ENCODE results near the gene CFAP74.

Gene CFAP74

GRCh38 chr1:1925437-1926345, 77.9 kb downstream of the CFAP74 start:
- no peak for DNase-seq

- no peak for DNase-seq
Observed at GRCh38 chr1:1924849-1925248, 78.7 kb downstream of the CFAP74 start.

GRCh38 chr1:1924386-1924785, 79.2 kb downstream of the CFAP74 start:
- no peak for DNase-seq

- peak in 1 of 5 donors; percentile 6 for DNase-seq
Observed at GRCh38 chr1:1922956-1923833, 80.4 kb downstream of the CFAP74 start.

- peak in 1 of 5 donors; percentile 5 for DNase-seq
Observed at GRCh38 chr1:1922702-1922955, 81.0 kb downstream of the CFAP74 start.

DNA sequence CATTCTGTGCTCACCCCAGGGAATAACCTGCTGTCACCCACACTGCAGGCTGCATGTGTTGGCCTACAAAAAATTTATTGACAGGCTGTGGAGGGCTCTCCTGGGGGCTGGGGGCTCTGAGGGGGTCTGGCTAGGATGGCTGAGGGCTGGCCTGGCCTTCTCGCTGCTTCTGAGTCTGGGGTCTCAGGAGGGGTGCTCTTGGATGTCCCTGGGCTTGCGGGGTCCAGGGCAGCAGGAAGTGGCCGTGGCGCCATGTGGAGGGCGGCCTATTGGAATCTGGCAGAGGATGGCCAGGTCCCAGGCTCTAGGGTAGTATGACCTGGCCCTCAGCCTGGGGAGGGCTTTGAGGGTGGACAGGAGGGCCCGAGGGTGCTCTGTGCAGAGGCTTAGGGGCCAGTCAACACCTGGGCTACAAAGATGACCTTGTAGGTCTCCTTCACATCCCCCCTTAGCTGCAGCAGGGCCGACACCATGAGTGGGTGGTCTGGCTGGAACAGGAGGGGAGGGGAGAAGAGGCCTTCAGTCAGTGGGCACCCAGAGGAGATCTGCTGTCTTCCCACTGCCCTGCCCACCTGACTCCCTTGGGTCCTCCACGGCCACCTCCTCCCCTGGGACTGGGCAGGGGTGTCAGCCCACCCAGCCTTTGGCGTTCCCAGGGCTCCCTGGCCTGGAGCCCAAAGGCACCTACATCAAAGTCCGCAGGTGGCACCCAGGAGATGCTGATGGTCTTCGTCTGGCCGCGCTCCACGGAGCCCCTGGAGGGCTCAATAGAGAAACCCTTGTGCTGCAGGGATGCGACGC, 81.5 kb downstream of the CFAP74 start:
- DNase-seq, result peak in 1 of 5 donors; percentile 4

DNA sequence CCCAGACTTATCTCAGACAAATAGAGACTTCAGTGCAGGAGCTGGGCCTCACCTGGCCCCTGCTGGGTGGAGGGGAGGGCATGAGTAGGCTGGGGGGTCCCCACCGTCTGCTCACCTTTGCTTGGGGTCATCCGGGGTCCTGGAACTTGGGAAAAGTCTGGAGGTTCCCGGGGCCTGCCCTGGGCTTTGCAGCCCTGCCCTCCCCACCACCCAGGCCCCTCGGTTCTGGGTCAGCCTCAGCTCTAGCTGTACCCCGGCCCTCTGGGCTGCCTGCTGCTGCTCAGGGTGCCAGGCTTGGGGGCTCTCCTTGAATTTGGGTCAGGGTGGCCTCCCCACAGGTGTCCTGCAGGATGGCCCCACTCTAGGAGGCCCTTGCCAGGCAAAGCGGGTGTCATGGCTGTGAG, 82.1 kb downstream of the CFAP74 start:
- peak in 1 of 5 donors; percentile 5 for DNase-seq

DNA sequence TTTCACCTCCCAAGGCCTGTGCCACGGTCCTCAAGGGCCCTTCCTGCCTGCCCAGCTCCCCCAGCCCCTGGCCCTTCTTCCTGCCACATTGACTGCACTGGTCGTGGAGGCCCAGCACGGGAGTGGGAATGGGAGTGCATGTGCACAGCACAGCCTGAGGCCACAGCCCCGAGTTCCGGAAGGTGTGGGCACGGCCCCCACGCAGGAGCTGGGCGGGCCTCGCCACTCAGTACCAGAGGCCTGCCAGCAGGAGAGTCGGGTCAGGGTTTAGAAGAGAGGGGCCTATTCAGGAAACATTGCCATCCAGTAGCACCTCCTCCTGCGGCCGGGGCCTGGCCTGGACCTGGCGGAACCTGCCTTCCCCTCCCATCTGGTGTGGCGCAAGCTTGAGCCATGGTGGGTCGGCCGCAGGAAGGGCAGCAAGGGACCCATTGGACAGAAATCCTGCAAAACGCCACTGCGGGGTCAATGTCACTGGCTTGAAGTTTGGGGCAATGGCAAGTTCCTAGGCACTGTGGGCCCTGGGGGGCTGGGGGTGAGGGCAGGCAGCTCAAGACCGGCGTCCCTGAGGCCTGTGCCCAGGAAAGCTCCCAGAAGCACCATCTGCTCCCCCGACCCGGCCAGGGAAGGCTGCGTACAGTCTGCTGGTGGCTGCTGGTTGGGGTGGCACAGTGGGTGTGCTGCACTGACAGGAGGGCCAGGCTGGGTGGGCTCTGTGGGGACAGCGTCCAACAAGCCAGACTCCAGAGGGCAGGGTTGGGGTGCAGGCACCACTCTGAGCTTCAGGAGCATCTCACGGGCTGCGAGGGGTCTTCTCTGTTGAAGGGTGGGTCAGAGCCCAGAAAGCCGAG, 82.8 kb downstream of the CFAP74 start:
- peak in 1 of 5 donors; percentile 8 for DNase-seq

- DNase-seq, result peak in 1 of 5 donors; percentile 5
Observed at GRCh38 chr1:1920057-1920607, 83.5 kb downstream of the CFAP74 start.

DNA sequence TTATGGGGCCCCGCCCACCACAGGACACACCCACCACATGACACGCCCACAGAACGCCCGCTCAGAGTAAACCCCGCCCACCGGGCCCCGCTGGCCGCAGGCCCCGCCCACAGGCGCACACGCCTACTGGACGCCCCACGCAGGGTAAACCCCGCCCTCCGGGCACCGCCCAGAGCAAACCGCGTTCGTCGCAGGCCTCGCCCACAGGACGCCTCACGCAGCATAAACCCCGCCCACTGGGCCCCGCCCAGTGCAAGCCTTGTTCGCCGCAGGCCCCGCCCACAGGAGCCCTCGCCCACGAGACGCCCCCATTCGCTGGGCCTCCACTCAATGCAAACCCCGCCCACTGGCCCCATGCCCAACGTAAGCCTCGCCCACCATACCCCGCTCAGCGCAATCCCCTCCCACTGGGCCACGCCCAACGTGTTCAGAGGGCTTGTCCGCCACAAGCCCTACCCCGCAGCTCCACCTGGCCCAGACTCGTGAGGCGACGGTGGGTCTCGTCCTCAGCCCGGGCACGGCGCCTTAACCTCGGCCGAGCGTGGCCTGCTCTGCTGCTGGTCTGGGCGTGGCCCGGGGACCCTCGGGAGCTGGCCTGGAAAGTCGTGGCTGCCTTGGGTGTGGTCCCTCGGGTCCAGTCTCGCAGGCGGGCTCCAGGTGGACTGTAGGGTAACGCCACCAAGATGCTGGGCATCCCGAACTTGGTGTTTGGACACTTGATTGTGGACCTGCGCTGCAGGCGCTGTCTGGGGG, 84.1 kb downstream of the CFAP74 start:
- peak; percentile 98 to 100 (median 100) for DNase-seq

DNA sequence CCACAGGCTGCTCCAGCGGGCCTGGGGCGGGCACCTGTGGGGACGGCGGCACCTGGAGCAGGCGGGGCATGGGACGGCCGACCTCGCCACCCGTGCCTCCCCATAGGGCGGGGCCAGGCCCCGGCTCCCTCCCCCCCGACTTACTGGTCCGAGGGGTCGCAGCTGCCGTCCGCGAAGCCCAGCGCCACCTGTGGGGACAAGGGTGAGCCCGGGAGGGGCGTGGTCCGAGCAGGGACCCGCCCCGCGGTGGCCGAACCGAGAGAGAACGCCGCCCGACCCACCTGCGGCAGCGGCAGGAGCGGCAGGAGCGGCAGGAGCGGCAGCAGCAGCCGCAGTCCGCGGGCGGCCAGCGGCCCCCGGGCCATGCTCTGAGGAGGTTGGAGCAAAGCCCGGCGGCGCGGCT, 84.7 kb downstream of the CFAP74 start, which contains the start of gene TMEM52:
TSS of gene TMEM52 (minus strand) at position 379 of the 403 bp plus-strand sequence. CDS start at position 365, 14 bp downstream.
- DNase-seq, result no peak

DNA sequence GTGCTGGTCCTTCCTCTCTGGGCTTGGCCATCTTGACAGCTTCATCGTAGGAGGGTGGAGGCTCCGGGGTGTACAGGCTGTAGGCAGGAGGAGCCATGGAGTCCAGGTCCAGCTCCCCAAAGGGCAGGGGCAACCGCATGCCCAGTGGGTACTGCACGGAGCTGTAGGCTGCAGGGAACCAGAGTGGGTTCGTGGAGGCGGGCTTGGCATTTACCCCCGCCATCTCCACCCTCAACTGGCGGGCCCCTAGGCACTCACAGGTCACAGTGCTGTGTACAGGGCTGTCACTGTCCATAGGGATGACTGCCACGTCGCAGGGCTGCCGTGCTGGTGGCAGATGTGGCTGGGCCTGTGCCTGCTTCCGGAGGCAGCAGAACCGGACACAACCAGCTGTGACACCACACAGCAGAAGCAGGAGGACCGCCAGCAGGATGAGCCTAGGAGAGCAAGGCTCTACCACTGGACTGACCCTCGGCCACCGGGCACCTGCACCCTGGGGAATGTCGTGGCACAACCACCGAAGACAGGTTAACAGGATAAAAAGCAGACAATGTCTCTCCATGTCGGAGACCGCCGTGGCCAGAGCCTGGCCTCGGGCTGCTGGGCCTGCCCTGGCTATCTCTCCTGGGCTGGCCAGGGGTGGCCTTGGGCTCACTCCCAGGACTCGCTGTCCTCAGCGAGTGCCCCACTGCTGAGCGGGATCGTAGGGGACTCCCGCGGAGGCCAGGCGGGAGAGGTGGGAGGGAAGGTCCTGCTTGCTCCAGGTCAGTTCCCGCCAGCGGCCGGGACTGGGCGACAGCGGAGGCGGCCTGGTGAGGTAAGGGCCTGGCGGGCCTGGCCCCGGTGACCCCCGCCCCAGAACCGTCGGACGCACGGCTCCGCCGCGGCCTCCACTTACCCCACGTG, 85.3 kb downstream of the CFAP74 start:
- DNase-seq, result peak in 1 of 5 donors; percentile 5

- peak in 1 of 5 donors; percentile 6 for DNase-seq
Observed at GRCh38 chr1:1917304-1917976, 86.1 kb downstream of the CFAP74 start.

GRCh38 chr1:1916851-1917251, 86.7 kb downstream of the CFAP74 start:
- no peak for DNase-seq

DNA sequence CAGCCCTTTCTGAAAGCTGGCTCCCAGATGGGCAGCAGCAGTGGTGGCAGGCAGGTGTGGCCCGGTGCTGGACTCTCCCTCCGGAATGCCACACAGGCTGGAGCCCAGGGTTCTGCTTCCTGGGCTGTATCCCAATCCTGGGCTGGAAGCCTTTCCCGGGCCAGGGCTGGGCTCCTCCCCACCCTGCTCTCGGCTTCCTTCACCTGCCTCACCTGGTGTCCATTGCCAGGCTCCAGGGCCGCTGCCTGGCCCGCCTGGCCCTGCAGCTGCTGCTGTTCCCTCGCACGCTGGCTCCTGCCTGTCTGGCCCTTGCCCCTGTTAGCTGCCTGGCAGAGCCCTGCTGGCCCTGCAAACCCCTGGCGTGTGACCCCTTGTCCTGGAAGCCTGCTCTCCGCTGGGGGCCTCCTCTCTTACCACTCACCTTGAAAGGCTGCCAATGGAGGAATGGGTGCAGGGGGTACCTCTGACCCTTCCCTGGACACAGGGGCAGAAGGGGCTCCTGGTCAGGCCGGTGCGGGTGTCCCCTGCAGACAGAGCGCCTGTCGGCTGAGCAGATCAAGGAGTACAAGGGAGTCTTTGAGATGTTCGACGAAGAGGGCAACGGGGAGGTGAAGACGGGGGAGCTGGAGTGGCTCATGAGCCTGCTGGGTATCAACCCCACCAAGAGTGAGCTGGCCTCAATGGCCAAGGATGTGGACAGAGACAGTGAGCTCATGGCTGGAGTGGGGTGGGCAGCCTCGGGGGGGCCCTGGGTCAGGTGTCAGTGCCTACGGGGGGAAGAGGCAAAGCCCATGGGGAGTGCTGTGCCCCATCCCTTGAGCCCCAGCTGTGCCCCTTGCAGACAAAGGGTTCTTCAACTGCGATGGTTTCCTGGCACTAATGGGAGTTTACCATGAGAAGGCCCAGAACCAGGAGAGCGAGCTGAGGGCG, 87.4 kb downstream of the CFAP74 start:
- peak in 1 of 5 donors; percentile 4 for DNase-seq

- no peak for DNase-seq
Observed at GRCh38 chr1:1914971-1915692, 88.5 kb downstream of the CFAP74 start, which contains the start of gene CALML6. TSS of gene CALML6 (plus strand) at chr1:1915260. CDS start at chr1:1915281, 21 bp downstream.

Data from T-helper 1 cell (primary cell).